ENCODE results near the gene ATL2. TPM values are rescaled to one million over a fixed set of nuclear protein-coding genes. Genes with fewer than 3 reads are reported as not detected.
A peak's percentile ranks its signal among the peaks of the same experiment; 100 is the strongest.

The ATL2 gene
- total and polyA plus RNA-seq, 7 experiments from 2014 or later: 18.8 to 59.5 (median 49.0) TPM

- Histone ChIP-seq H3K36me3 (ENCODE audit: control insufficient read depth in 2 of 3, insufficient read depth in 3 of 3, low read length in 3 of 3) (peaks cover 0 to 32% (median 0%) of the 10 kb centered on the region in 3 experiments), H3K4me3 (ENCODE audit: low read length) (no peak overlapping the region), H3K4me1 (ENCODE audit: control insufficient read depth in 2 of 2, insufficient read depth in 2 of 2, low read length in 2 of 2) (no peaks in the 10 kb centered on the region), H3K27me3 (ENCODE audit: control insufficient read depth in 2 of 2, insufficient read depth in 2 of 2, low read length in 2 of 2) (no peaks in the 10 kb centered on the region), H3K27ac (ENCODE audit: low read depth, low read length) (no peak overlapping the region), H3K9me3 (ENCODE audit: control insufficient read depth in 2 of 3, low read length in 3 of 3) (no peaks in the 10 kb centered on the region)
- H3K4me1 Mint-ChIP-seq: peaks cover 10 to 38% (median 30%) of the 10 kb centered on the region in 7 donors
- no peak overlapping the region for H3K4me3 Mint-ChIP-seq
- no peaks in the 10 kb centered on the region for H3K27me3 Mint-ChIP-seq
- peaks cover 12 to 84% (median 51%) of the 10 kb centered on the region in 5 donors for H3K36me3 Mint-ChIP-seq
- H3K27ac Mint-ChIP-seq: no peak overlapping the region
- no peak for ATAC-seq
- intact Hi-C loops (cut with micrococcal nuclease): no loop called here
- H3K9me3 Mint-ChIP-seq: peaks cover 0 to 4% (median 0%) of the 10 kb centered on the region in 11 donors
- CTCF ChIA-PET: interaction anchor here (1.4 kb wide), 1 partner anchor 199 kb away, joined by 5 read pairs; no protein-coding TSS in a partner anchor
- POLR2A ChIA-PET: no interaction called here
- no peak for DNase-seq
Observed at GRCh38 chr2:38308821-38309220, 68.3 kb downstream of the ATL2 start.

- peaks cover 0 to 4% (median 0%) of the 10 kb centered on the region in 11 donors for H3K9me3 Mint-ChIP-seq
- DNase-seq (no peak), ATAC-seq (no peak)
- H3K4me1 ChIP-seq (ENCODE audit: control insufficient read depth in 2 of 2, insufficient read depth in 2 of 2, low read length in 2 of 2): no peaks in the 10 kb centered on the region
- H3K4me3 ChIP-seq (ENCODE audit: low read length): no peak overlapping the region
- peaks cover 0 to 20% (median 0%) of the 10 kb centered on the region in 3 experiments for H3K36me3 ChIP-seq (ENCODE audit: control insufficient read depth in 2 of 3, insufficient read depth in 3 of 3, low read length in 3 of 3)
- H3K27me3 Mint-ChIP-seq: no peaks in the 10 kb centered on the region
- intact Hi-C loops (cut with micrococcal nuclease): no loop called here
- H3K4me1 Mint-ChIP-seq: peaks cover 18 to 59% (median 48%) of the 10 kb centered on the region in 7 donors
- ChIA-PET CTCF (interaction anchor here (0.7 kb wide), 1 partner anchor 794 kb away, joined by 3 read pairs; no protein-coding TSS in a partner anchor), POLR2A (no interaction called here)
- H3K27ac ChIP-seq (ENCODE audit: low read depth, low read length): no peak overlapping the region
- peak overlapping the region in 6 of 9 donors; percentile 4 to 90 (median 42) for H3K27ac Mint-ChIP-seq
- H3K4me3 Mint-ChIP-seq: no peak overlapping the region
- H3K27me3 ChIP-seq (ENCODE audit: control insufficient read depth in 2 of 2, insufficient read depth in 2 of 2, low read length in 2 of 2): no peaks in the 10 kb centered on the region
- H3K36me3 Mint-ChIP-seq: peaks cover 19 to 82% (median 52%) of the 10 kb centered on the region in 5 donors
- H3K9me3 ChIP-seq (ENCODE audit: control insufficient read depth in 2 of 3, low read length in 3 of 3): no peaks in the 10 kb centered on the region
Observed at GRCh38 chr2:38301969-38302702, 74.9 kb downstream of the ATL2 start.

- H3K27ac ChIP-seq (ENCODE audit: low read depth, low read length): no peak overlapping the region
- POLR2A ChIA-PET: no interaction called here
- H3K4me1 Mint-ChIP-seq: peaks cover 18 to 55% (median 48%) of the 10 kb centered on the region in 7 donors
- peak overlapping the region in 6 of 9 donors; percentile 19 to 90 (median 40) for H3K27ac Mint-ChIP-seq
- CTCF ChIA-PET: interaction anchor here (0.7 kb wide), 1 partner anchor 793 kb away, joined by 3 read pairs; no protein-coding TSS in a partner anchor
- no peaks in the 10 kb centered on the region for H3K27me3 Mint-ChIP-seq
- peaks cover 0 to 21% (median 0%) of the 10 kb centered on the region in 3 experiments for H3K36me3 ChIP-seq (ENCODE audit: control insufficient read depth in 2 of 3, insufficient read depth in 3 of 3, low read length in 3 of 3)
- no peaks in the 10 kb centered on the region for H3K4me1 ChIP-seq (ENCODE audit: control insufficient read depth in 2 of 2, insufficient read depth in 2 of 2, low read length in 2 of 2)
- intact Hi-C loops (cut with micrococcal nuclease): no loop called here
- H3K4me3 Mint-ChIP-seq: peak overlapping the region in 1 of 10 donors; percentile 23
- no peak for ATAC-seq
- no peak overlapping the region for H3K4me3 ChIP-seq (ENCODE audit: low read length)
- peaks cover 0 to 4% (median 0%) of the 10 kb centered on the region in 11 donors for H3K9me3 Mint-ChIP-seq
- H3K27me3 ChIP-seq (ENCODE audit: control insufficient read depth in 2 of 2, insufficient read depth in 2 of 2, low read length in 2 of 2): no peaks in the 10 kb centered on the region
- peak in 3 of 9 donors; percentile 7 to 23 (median 8) for DNase-seq
- no peaks in the 10 kb centered on the region for H3K9me3 ChIP-seq (ENCODE audit: control insufficient read depth in 2 of 3, low read length in 3 of 3)
- H3K36me3 Mint-ChIP-seq: peaks cover 19 to 80% (median 48%) of the 10 kb centered on the region in 5 donors
Observed at GRCh38 chr2:38301340-38301968, 75.6 kb downstream of the ATL2 start.

GRCh38 chr2:38298539-38298938 lies 78.5 kb downstream of the ATL2 start:
- no peak overlapping the region for H3K27ac ChIP-seq (ENCODE audit: low read depth, low read length)
- DNase-seq (no peak), ATAC-seq (no peak)
- no peak overlapping the region for H3K4me3 ChIP-seq (ENCODE audit: low read length)
- H3K27me3 ChIP-seq (ENCODE audit: control insufficient read depth in 2 of 2, insufficient read depth in 2 of 2, low read length in 2 of 2): no peaks in the 10 kb centered on the region
- peaks cover 13 to 59% (median 25%) of the 10 kb centered on the region in 5 donors for H3K36me3 Mint-ChIP-seq
- H3K36me3 ChIP-seq (ENCODE audit: control insufficient read depth in 2 of 3, insufficient read depth in 3 of 3, low read length in 3 of 3): peaks cover 0 to 25% (median 0%) of the 10 kb centered on the region in 3 experiments
- intact Hi-C loops (cut with micrococcal nuclease): no loop called here
- no peaks in the 10 kb centered on the region for H3K9me3 ChIP-seq (ENCODE audit: control insufficient read depth in 2 of 3, low read length in 3 of 3)
- POLR2A ChIA-PET: no interaction called here
- H3K9me3 Mint-ChIP-seq: no peaks in the 10 kb centered on the region
- H3K27me3 Mint-ChIP-seq: no peaks in the 10 kb centered on the region
- peaks cover 8 to 25% (median 24%) of the 10 kb centered on the region in 7 donors for H3K4me1 Mint-ChIP-seq
- H3K4me3 Mint-ChIP-seq: no peak overlapping the region
- peak overlapping the region in 2 of 9 donors; percentile 51 to 69 for H3K27ac Mint-ChIP-seq
- H3K4me1 ChIP-seq (ENCODE audit: control insufficient read depth in 2 of 2, insufficient read depth in 2 of 2, low read length in 2 of 2): no peaks in the 10 kb centered on the region
- CTCF ChIA-PET: interaction anchor here (0.5 kb wide), 1 partner anchor 9 kb away, joined by 3 read pairs; no protein-coding TSS in a partner anchor

GRCh38 chr2:38296197-38296780 lies 80.8 kb downstream of the ATL2 start:
- Histone ChIP-seq H3K27me3 (ENCODE audit: control insufficient read depth in 2 of 2, insufficient read depth in 2 of 2, low read length in 2 of 2) (no peaks in the 10 kb centered on the region), H3K27ac (ENCODE audit: low read depth, low read length) (no peak overlapping the region), H3K36me3 (ENCODE audit: control insufficient read depth in 2 of 3, insufficient read depth in 3 of 3, low read length in 3 of 3) (peaks cover 0 to 23% (median 0%) of the 10 kb centered on the region in 3 experiments), H3K9me3 (ENCODE audit: control insufficient read depth in 2 of 3, low read length in 3 of 3) (no peaks in the 10 kb centered on the region), H3K4me1 (ENCODE audit: control insufficient read depth in 2 of 2, insufficient read depth in 2 of 2, low read length in 2 of 2) (no peaks in the 10 kb centered on the region), H3K4me3 (ENCODE audit: low read length) (no peak overlapping the region)
- intact Hi-C loops (cut with micrococcal nuclease): no loop called here
- ATAC-seq (peak; percentile 32), DNase-seq (peak in 1 of 9 donors; percentile 9)
- H3K27me3 Mint-ChIP-seq: no peaks in the 10 kb centered on the region
- peaks cover 0 to 2% (median 0%) of the 10 kb centered on the region in 11 donors for H3K9me3 Mint-ChIP-seq
- peaks cover 10 to 44% (median 18%) of the 10 kb centered on the region in 5 donors for H3K36me3 Mint-ChIP-seq
- CTCF ChIA-PET: no interaction called here
- H3K4me3 Mint-ChIP-seq: no peak overlapping the region
- H3K4me1 Mint-ChIP-seq: peaks cover 0 to 7% (median 3%) of the 10 kb centered on the region in 7 donors
- peak overlapping the region in 4 of 9 donors; percentile 7 to 38 (median 22) for H3K27ac Mint-ChIP-seq
- POLR2A ChIA-PET: no interaction called here

GRCh38 chr2:38294597-38294996 lies 82.5 kb downstream of the ATL2 start:
- no peak overlapping the region for H3K27ac Mint-ChIP-seq

More at GRCh38 chr2:38294597-38294996, 82.5 kb downstream of the ATL2 start:
- Mint-ChIP-seq H3K36me3 (peaks cover 10 to 36% (median 18%) of the 10 kb centered on the region in 5 donors), H3K4me3 (no peak overlapping the region), H3K27me3 (peaks cover 0 to 5% (median under 1%) of the 10 kb centered on the region in 5 donors), H3K9me3 (peaks cover 0 to 2% (median 0%) of the 10 kb centered on the region in 11 donors), H3K4me1 (peaks cover 0 to 3% (median 0%) of the 10 kb centered on the region in 7 donors)
- no peak overlapping the region for H3K4me3 ChIP-seq (ENCODE audit: low read length)
- POLR2A ChIA-PET: no interaction called here
- no peak for ATAC-seq
- no peaks in the 10 kb centered on the region for H3K27me3 ChIP-seq (ENCODE audit: control insufficient read depth in 2 of 2, insufficient read depth in 2 of 2, low read length in 2 of 2)
- DNase-seq: no peak
- H3K4me1 ChIP-seq (ENCODE audit: control insufficient read depth in 2 of 2, insufficient read depth in 2 of 2, low read length in 2 of 2): no peaks in the 10 kb centered on the region
- H3K9me3 ChIP-seq (ENCODE audit: control insufficient read depth in 2 of 3, low read length in 3 of 3): no peaks in the 10 kb centered on the region
- intact Hi-C loops (cut with micrococcal nuclease): no loop called here
- CTCF ChIA-PET: no interaction called here
- no peak overlapping the region for H3K27ac ChIP-seq (ENCODE audit: low read depth, low read length)
- H3K36me3 ChIP-seq (ENCODE audit: control insufficient read depth in 2 of 3, insufficient read depth in 3 of 3, low read length in 3 of 3): peaks cover 0 to 20% (median 0%) of the 10 kb centered on the region in 3 experiments

All from naive thymus-derived CD4-positive, alpha-beta T cell (primary cell).